ENCODE results near the gene ADARB2.

DNA sequence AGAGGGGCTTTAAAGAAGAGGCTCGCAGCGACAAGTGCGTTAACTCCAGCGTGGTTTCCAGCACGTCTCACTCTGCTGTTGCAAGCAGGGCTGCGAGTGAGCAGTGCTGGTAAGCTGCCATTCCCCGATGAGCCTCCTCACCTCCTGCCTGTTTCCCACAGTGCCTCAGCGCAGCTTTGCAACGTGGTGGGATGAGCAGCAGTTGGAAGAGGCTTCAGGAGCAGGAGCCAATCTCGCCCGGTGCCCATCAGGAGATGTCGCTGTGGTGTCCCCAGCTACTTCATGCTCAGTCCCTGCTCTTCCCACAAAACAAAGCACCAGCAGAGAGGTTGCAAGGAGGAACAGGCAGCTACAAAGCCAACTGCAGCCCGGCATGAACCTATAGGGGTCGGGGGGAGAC, 2.4 kb upstream of the ADARB2 start:
- TF ChIP-seq, protein P1, sequence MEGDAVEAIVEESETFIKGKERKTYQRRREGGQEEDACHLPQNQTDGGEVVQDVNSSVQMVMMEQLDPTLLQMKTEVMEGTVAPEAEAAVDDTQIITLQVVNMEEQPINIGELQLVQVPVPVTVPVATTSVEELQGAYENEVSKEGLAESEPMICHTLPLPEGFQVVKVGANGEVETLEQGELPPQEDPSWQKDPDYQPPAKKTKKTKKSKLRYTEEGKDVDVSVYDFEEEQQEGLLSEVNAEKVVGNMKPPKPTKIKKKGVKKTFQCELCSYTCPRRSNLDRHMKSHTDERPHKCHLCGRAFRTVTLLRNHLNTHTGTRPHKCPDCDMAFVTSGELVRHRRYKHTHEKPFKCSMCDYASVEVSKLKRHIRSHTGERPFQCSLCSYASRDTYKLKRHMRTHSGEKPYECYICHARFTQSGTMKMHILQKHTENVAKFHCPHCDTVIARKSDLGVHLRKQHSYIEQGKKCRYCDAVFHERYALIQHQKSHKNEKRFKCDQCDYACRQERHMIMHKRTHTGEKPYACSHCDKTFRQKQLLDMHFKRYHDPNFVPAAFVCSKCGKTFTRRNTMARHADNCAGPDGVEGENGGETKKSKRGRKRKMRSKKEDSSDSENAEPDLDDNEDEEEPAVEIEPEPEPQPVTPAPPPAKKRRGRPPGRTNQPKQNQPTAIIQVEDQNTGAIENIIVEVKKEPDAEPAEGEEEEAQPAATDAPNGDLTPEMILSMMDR (IDR thresholded peaks at IDR 0.05): no peak
- no peak for TF ChIP-seq POLR2A (IDR thresholded peaks at IDR 0.05; ENCODE audit: low read depth)

All from esophagus muscularis mucosa (tissue), 3 donors.